Activated CD8-positive, alpha-beta T cell treated with anti-CD3 and anti-CD28 coated beads for 36 hours (primary cell): ENCODE measurements around the gene CLIP1. TPM values are rescaled to one million over a fixed set of nuclear protein-coding genes. Genes with fewer than 3 reads are reported as not detected.

Experiments used
- ATAC-seq: fragments of 200-7000 bp; cut with Tn5 transposase; one replicate; pipeline ENCODE4 v1.10.0; 2021; ENCODE audit warnings: mild to moderate bottlenecking, moderate library complexity
- CTCF ChIA-PET: fragments of 350-600 bp; sonication (Branson Sonifier 250); formaldehyde crosslinking; loops from one replicate; lab custom pipeline; 2021; ENCODE audit warnings: antibody characterized with exemption; lab: Charles Lee
- POLR2A ChIA-PET: fragments of 350-600 bp; sonication (Branson Sonifier 250); formaldehyde crosslinking; loops from one replicate; lab custom pipeline; 2021; ENCODE audit warnings: antibody characterized with exemption; lab: Charles Lee
- DNase-seq: peaks from one replicate; pipeline ENCODE4 v3.0.0-alpha.2; 2020
- H3K27ac Mint-ChIP-seq: one replicate; pipeline ENCODE4 v1.8.0; 2021; ENCODE audit warnings: mild to moderate bottlenecking, mixed read lengths
- H3K27me3 Mint-ChIP-seq: one replicate; pipeline ENCODE4 v1.8.0; 2021; ENCODE audit warnings: mixed read lengths
- H3K36me3 Mint-ChIP-seq: one replicate; pipeline ENCODE4 v1.8.0; 2021; ENCODE audit warnings: low read depth, mixed read lengths
- H3K4me1 Mint-ChIP-seq: one replicate; pipeline ENCODE4 v1.8.0; 2021; ENCODE audit warnings: low read depth, mixed read lengths
- H3K4me3 Mint-ChIP-seq: one replicate; pipeline ENCODE4 v1.8.0; 2021; ENCODE audit warnings: mild to moderate bottlenecking, moderate library complexity, mixed read lengths
- H3K9me3 Mint-ChIP-seq: one replicate; pipeline ENCODE4 v1.8.0; 2021; ENCODE audit warnings: mixed read lengths
- CTCF ChIP-seq: fragments of 200-600 bp; IDR thresholded peaks from one replicate; pipeline ENCODE4 v1.8.0; 2022; ENCODE audit warnings: antibody characterized with exemption, mild to moderate bottlenecking
- intact Hi-C: fragments of 100-400 bp; cut with micrococcal nuclease; formaldehyde crosslinking; loops from one replicate; pipeline ENCODE4 v1.10.0; 2022
- total RNA-seq, 2 experiments: library from RNA; stranded (reverse); gene quantifications; one replicate each; pipeline ENCODE4 v1.2.3, GENCODE V29; 2021

The CLIP1 gene
- total RNA-seq, 2 experiments from 2014 or later, result 29.4 to 32.4 TPM

GRCh38 chr12:122333142-122334087 lies 89.1 kb downstream of the CLIP1 start:
- DNase-seq, result no peak
- Mint-ChIP-seq H3K36me3 (peaks cover 12% of the 10 kb centered on the region), H3K4me3 (no peak overlapping the region), H3K4me1 (peaks cover 7% of the 10 kb centered on the region), H3K27me3 (no peaks in the 10 kb centered on the region), H3K27ac (no peak overlapping the region), H3K9me3 (no peaks in the 10 kb centered on the region)
- ChIA-PET POLR2A (interaction anchor here (0.6 kb wide), 1 partner anchor 98 kb away, joined by 3 read pairs; no protein-coding TSS in a partner anchor), CTCF (interaction anchor here (0.9 to 3.6 kb wide), 7 partner anchors 10 to 66 kb away, joined by 3 to 49 read pairs (median 4); no protein-coding TSS in a partner anchor)
- no peak for ATAC-seq
- intact Hi-C loops, result no loop called here
- no peak for TF ChIP-seq CTCF

- no peak for TF ChIP-seq CTCF
- no peak overlapping the region for H3K4me3 Mint-ChIP-seq
- H3K9me3 Mint-ChIP-seq, result no peaks in the 10 kb centered on the region
- CTCF ChIA-PET, result interaction anchor here (0.7 to 2.8 kb wide), 4 partner anchors 8 to 144 kb away, joined by 3 to 16 read pairs (median 8); no protein-coding TSS in a partner anchor
- intact Hi-C loops, result no loop called here
- H3K27me3 Mint-ChIP-seq, result no peaks in the 10 kb centered on the region
- POLR2A ChIA-PET, result interaction anchor here (0.7 kb wide), 1 partner anchor 31 kb away, joined by 3 read pairs; no protein-coding TSS in a partner anchor
- H3K27ac Mint-ChIP-seq, result peak overlapping the region; percentile 68
- H3K4me1 Mint-ChIP-seq, result peaks cover 17% of the 10 kb centered on the region
- H3K36me3 Mint-ChIP-seq, result peaks cover 19% of the 10 kb centered on the region
- ATAC-seq (no peak), DNase-seq (no peak)
Observed at GRCh38 chr12:122327494-122328385, 94.7 kb downstream of the CLIP1 start.

- no peak overlapping the region for H3K27ac Mint-ChIP-seq
- peaks cover 17% of the 10 kb centered on the region for H3K4me1 Mint-ChIP-seq
- no peak for DNase-seq
- no peak overlapping the region for H3K4me3 Mint-ChIP-seq
- ATAC-seq, result no peak
- ChIA-PET CTCF (interaction anchor here (1.3 to 2.8 kb wide), 3 partner anchors 9 to 144 kb away, joined by 5 to 16 read pairs (median 10); no protein-coding TSS in a partner anchor), POLR2A (no interaction called here)
- no peak for TF ChIP-seq CTCF
- H3K36me3 Mint-ChIP-seq, result peaks cover 23% of the 10 kb centered on the region
- intact Hi-C loops, result no loop called here
- H3K9me3 Mint-ChIP-seq, result no peaks in the 10 kb centered on the region
- no peaks in the 10 kb centered on the region for H3K27me3 Mint-ChIP-seq
Observed at GRCh38 chr12:122327014-122327413, 95.5 kb downstream of the CLIP1 start.

- H3K4me1 Mint-ChIP-seq, result peaks cover 17% of the 10 kb centered on the region
- no peak for TF ChIP-seq CTCF
- no peak for DNase-seq
Observed at GRCh38 chr12:122326586-122326985, 95.9 kb downstream of the CLIP1 start.

More at GRCh38 chr12:122326586-122326985, 95.9 kb downstream of the CLIP1 start:
- Mint-ChIP-seq H3K27me3 (no peaks in the 10 kb centered on the region), H3K36me3 (peaks cover 23% of the 10 kb centered on the region), H3K9me3 (no peaks in the 10 kb centered on the region), H3K27ac (peak overlapping the region; percentile 42), H3K4me3 (no peak overlapping the region)
- POLR2A ChIA-PET, result no interaction called here
- intact Hi-C loops, result no loop called here
- CTCF ChIA-PET, result interaction anchor here (2.8 kb wide), 1 partner anchor 29 kb away, joined by 16 read pairs; no protein-coding TSS in a partner anchor
- ATAC-seq, result no peak
